PC-9 (cell line): ENCODE results near the gene LRRFIP1.

Experiments
- CTCF ChIP-seq: fragments of 200-600 bp; sonication (generic); conservative IDR thresholded peaks from 2 replicates; pipeline ENCODE4 v1.6.1; 2017; ENCODE audit warnings: mixed run types, antibody characterized with exemption, mild to moderate bottlenecking, moderate library complexity
- EZH2 ChIP-seq: fragments of 200-600 bp; sonication (generic); IDR thresholded peaks from 2 replicates; pipeline ENCODE4 v1.8.0; 2017; ENCODE audit warnings: antibody characterized with exemption, low read depth

- TF ChIP-seq CTCF (no peak), EZH2 (no peak)
Observed at GRCh38 chr2:237630216-237631000, 3.0 kb downstream of the LRRFIP1 start.
